HEK293T (cell line): ENCODE data around the gene NADSYN1.

Source experiments
- CTCF ChIA-PET: fragments of 350-600 bp; formaldehyde crosslinking; extraction: SDS; loops from one replicate; lab custom pipeline; 2021; ENCODE audit warnings: antibody characterized with exemption, inconsistent platforms; lab: Yijun Ruan, JAX
- POLR2A ChIA-PET: fragments of 350-600 bp; formaldehyde crosslinking; extraction: SDS; loops from one replicate; lab custom pipeline; 2020; ENCODE audit warnings: antibody characterized with exemption, inconsistent platforms; lab: Yijun Ruan, JAX
- DNase-seq: peaks from one replicate; pipeline ENCODE4 v3.0.0; 2012; ENCODE audit warnings: mixed read lengths; ENCODE audit errors: extremely low spot score
- ARNT ChIP-seq: fragments of 450-650 bp; IDR thresholded peaks from 2 replicates; pipeline ENCODE4 v1.6.1; 2017; ENCODE audit warnings: mild to moderate bottlenecking
- BHLHE40 ChIP-seq: fragments of 450-650 bp; IDR thresholded peaks from 2 replicates; pipeline ENCODE4 v1.6.1; 2016; ENCODE audit warnings: mild to moderate bottlenecking, moderate library complexity, borderline replicate concordance
- CTBP1 ChIP-seq: fragments of 450-650 bp; IDR thresholded peaks from 2 replicates; pipeline ENCODE4 v1.6.1; 2016; ENCODE audit warnings: borderline replicate concordance
- ELF4 ChIP-seq: fragments of 450-650 bp; IDR thresholded peaks from 2 replicates; pipeline ENCODE4 v1.6.1; 2017; ENCODE audit warnings: antibody characterized with exemption
- FOXA1 ChIP-seq: fragments of 450-650 bp; IDR thresholded peaks from 2 replicates; pipeline ENCODE4 v1.6.1; 2016; ENCODE audit warnings: mild to moderate bottlenecking
- FOXK2 ChIP-seq: fragments of 450-650 bp; IDR thresholded peaks from 2 replicates; pipeline ENCODE4 v1.6.1; 2016; ENCODE audit warnings: mild to moderate bottlenecking
- FOXM1 ChIP-seq: fragments of 450-650 bp; IDR thresholded peaks from 2 replicates; pipeline ENCODE4 v1.6.1; 2017; ENCODE audit warnings: mild to moderate bottlenecking, borderline replicate concordance
- HDGF ChIP-seq: fragments of 450-650 bp; IDR thresholded peaks from 2 replicates; pipeline ENCODE4 v1.6.1; 2017; ENCODE audit warnings: antibody characterized with exemption, borderline replicate concordance
- L3MBTL2 ChIP-seq: fragments of 450-650 bp; conservative IDR thresholded peaks from 2 replicates; pipeline ENCODE4 v1.6.1; 2016; ENCODE audit warnings: mild to moderate bottlenecking
- LEF1 ChIP-seq: fragments of 450-650 bp; IDR thresholded peaks from 2 replicates; pipeline ENCODE4 v1.6.1; 2017; ENCODE audit warnings: mild to moderate bottlenecking, borderline replicate concordance
- NFRKB ChIP-seq: fragments of 450-650 bp; IDR thresholded peaks from 2 replicates; pipeline ENCODE4 v1.6.1; 2016; ENCODE audit warnings: mild to moderate bottlenecking, moderate library complexity
- PKNOX1 ChIP-seq: fragments of 450-650 bp; IDR thresholded peaks from 2 replicates; pipeline ENCODE4 v1.6.1; 2016
- SP1 ChIP-seq: fragments of 450-650 bp; IDR thresholded peaks from 2 replicates; pipeline ENCODE4 v1.6.1; 2017
- SUZ12 ChIP-seq: fragments of 450-650 bp; IDR thresholded peaks from 2 replicates; pipeline ENCODE4 v1.6.1; 2016; ENCODE audit warnings: mild to moderate bottlenecking
- TARDBP ChIP-seq: fragments of 450-650 bp; IDR thresholded peaks from 2 replicates; pipeline ENCODE4 v1.6.1; 2016
- ZNF384 ChIP-seq: fragments of 450-650 bp; IDR thresholded peaks from 2 replicates; pipeline ENCODE4 v1.6.1; 2016

The NADSYN1 gene

GRCh38 chr11:71542879-71543777, 90.1 kb downstream of the NADSYN1 start:
- TF ChIP-seq ARNT (no peak), ZNF384 (no peak), HDGF (no peak), FOXK2 (no peak), BHLHE40 (no peak), NFRKB (no peak), SP1 (no peak), ELF4 (no peak)
- CTCF ChIA-PET = interaction anchor here (1.4 kb wide), 1 partner anchor 37 kb away, joined by 4 read pairs; no protein-coding TSS in a partner anchor
- DNase-seq = no peak
- POLR2A ChIA-PET = no interaction called here

- ChIA-PET CTCF (no interaction called here), POLR2A (no interaction called here)
- no peak for DNase-seq
- no peak for TF ChIP-seq L3MBTL2
- TF ChIP-seq FOXA1 = no peak
- no peak for TF ChIP-seq CTBP1
- no peak for TF ChIP-seq PKNOX1
- TF ChIP-seq TARDBP = no peak
- TF ChIP-seq ARNT = no peak
- TF ChIP-seq NFRKB = no peak
- TF ChIP-seq ZNF384 = no peak
These were observed 90.9 kb downstream of the NADSYN1 start for GRCh38 chr11:71543866-71544265.

DNA sequence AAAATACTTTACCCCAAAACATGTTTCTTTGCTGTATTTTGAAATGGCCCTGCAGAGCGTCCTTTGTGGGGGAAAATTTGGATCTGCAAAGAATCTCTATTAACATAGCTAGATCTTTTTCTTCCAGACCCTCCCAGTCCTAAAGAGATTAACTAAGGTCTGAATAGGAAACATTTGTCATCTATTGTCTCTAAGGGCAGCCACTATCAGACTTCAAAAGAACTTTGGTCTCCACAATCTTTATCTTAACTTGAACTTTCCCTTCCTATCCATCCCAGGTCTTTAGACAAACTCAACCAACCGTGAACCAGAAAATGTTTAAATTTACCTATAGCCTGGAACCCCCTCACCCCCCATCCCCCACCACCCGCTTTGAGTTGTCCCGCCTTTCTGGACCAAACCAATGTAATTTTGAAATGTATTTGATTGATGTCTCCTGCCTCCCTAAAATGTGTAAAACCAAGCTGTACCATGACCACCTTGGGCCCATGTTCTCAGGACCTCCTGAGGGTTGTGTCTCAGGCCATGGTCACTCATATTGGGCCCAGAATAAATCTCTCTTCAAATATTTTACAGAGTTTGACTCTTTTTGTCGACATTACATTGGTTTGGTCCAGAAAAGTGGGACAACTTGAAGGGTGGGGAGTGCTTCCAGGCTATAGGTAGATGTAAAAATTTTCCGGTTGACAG, 91.7 kb downstream of the NADSYN1 start:
- POLR2A ChIA-PET = no interaction called here
- no peak for TF ChIP-seq SP1
- TF ChIP-seq TARDBP = no peak
- no peak for TF ChIP-seq ARNT
- TF ChIP-seq ELF4 = no peak
- TF ChIP-seq FOXA1 = no peak
- TF ChIP-seq ZNF384 = no peak
- TF ChIP-seq BHLHE40 = no peak
- no peak for DNase-seq
- CTCF ChIA-PET = no interaction called here

DNA sequence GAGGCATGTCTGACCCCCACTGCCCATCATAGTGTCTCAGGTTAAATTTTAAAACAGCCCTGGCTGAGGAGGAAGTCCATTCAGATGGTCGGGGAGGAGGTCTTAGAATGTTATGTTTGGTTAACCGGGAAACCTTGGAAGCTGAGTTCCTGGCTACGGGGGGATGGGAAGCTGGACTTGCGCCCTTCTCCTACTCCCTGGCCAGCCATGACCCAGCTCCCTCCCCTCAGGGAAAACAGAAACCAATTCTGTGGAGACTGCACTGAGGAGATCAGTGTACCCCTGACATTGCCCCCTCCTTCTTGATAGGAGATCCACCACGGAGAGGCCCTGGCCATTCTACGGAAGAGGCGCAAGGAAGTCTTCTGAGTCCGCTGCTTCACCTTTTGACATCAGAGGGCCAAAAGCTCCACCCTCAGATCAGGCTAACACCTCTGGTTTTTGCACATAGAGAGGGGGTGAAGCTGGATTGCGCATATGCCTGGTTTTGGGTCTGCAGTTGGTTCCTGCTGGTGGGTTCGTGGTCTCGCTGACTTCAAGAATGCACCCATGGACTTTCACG, 92.5 kb downstream of the NADSYN1 start:
- ChIA-PET CTCF (no interaction called here), POLR2A (no interaction called here)
- TF ChIP-seq L3MBTL2 = no peak
- no peak for TF ChIP-seq SP1
- TF ChIP-seq SUZ12 = no peak
- no peak for TF ChIP-seq ELF4
- no peak for TF ChIP-seq LEF1
- TF ChIP-seq PKNOX1 = no peak
- no peak for TF ChIP-seq ZNF384
- TF ChIP-seq CTBP1 = no peak
- no peak for TF ChIP-seq ARNT
- no peak for TF ChIP-seq FOXK2
- TF ChIP-seq FOXM1 = no peak
- TF ChIP-seq TARDBP = no peak
- TF ChIP-seq FOXA1 = no peak
- TF ChIP-seq NFRKB = no peak
- TF ChIP-seq BHLHE40 = no peak
- TF ChIP-seq HDGF = no peak
- no peak for DNase-seq

- DNase-seq = no peak
- no peak for TF ChIP-seq HDGF
- TF ChIP-seq PKNOX1 = no peak
- TF ChIP-seq FOXA1 = no peak
- TF ChIP-seq SP1 = no peak
- no peak for TF ChIP-seq ZNF384
- no peak for TF ChIP-seq LEF1
- TF ChIP-seq BHLHE40 = no peak
- no peak for TF ChIP-seq SUZ12
- TF ChIP-seq ELF4 = no peak
- ChIA-PET CTCF (no interaction called here), POLR2A (no interaction called here)
These were observed 95.1 kb downstream of the NADSYN1 start, which contains the start of gene KRTAP5-9 for GRCh38 chr11:71548120-71548519. Gene KRTAP5-9, plus strand, starts transcription at chr11:71548420. Its CDS starts 238 bp downstream, at chr11:71548658.

DNA sequence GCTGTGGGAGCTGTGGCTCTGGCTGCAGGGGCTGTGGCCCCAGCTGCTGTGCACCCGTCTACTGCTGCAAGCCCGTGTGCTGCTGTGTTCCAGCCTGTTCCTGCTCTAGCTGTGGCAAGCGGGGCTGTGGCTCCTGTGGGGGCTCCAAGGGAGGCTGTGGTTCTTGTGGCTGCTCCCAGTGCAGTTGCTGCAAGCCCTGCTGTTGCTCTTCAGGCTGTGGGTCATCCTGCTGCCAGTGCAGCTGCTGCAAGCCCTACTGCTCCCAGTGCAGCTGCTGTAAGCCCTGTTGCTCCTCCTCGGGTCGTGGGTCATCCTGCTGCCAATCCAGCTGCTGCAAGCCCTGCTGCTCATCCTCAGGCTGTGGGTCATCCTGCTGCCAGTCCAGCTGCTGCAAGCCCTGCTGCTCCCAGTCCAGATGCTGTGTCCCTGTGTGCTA, 95.7 kb downstream of the NADSYN1 start:
- POLR2A ChIA-PET = no interaction called here

More for the DNA sequence above, 95.7 kb downstream of the NADSYN1 start:
- CTCF ChIA-PET = no interaction called here
- no peak for TF ChIP-seq HDGF
- no peak for TF ChIP-seq ARNT
- TF ChIP-seq TARDBP = no peak
- no peak for TF ChIP-seq PKNOX1
- TF ChIP-seq FOXK2 = no peak
- TF ChIP-seq SP1 = no peak
- TF ChIP-seq SUZ12 = no peak
- TF ChIP-seq FOXA1 = no peak
- TF ChIP-seq CTBP1 = no peak
- no peak for TF ChIP-seq BHLHE40
- no peak for TF ChIP-seq LEF1
- TF ChIP-seq L3MBTL2 = no peak
- no peak for TF ChIP-seq NFRKB
- DNase-seq = no peak
